HFFc6 (cell line): ENCODE measurements around the gene PKHD1. TPM values are rescaled to one million over a fixed set of nuclear protein-coding genes. Genes with fewer than 3 reads are reported as not detected.

Source experiments
- DNase-seq: peaks from one replicate; pipeline ENCODE4 v3.0.0-alpha.2; 2018
- H3K27ac Mint-ChIP-seq: 2 replicates; pipeline ENCODE4 v1.8.0; 2020; ENCODE audit warnings: mild to moderate bottlenecking, mixed read lengths
- H3K27me3 Mint-ChIP-seq: 2 replicates; pipeline ENCODE4 v1.8.0; 2021; ENCODE audit warnings: mild to moderate bottlenecking, moderate library complexity, mixed read lengths; ENCODE audit not compliant: insufficient read depth
- H3K36me3 Mint-ChIP-seq: 2 replicates; pipeline ENCODE4 v1.8.0; 2021; ENCODE audit warnings: low read depth, mixed read lengths
- H3K4me1 Mint-ChIP-seq: 2 replicates; pipeline ENCODE4 v1.8.0; 2020; ENCODE audit warnings: low read depth, mixed read lengths
- H3K4me3 Mint-ChIP-seq: 2 replicates; pipeline ENCODE4 v1.8.0; 2020; ENCODE audit warnings: mild to moderate bottlenecking, moderate library complexity, mixed read lengths
- H3K9me3 Mint-ChIP-seq: 2 replicates; pipeline ENCODE4 v1.8.0; 2020; ENCODE audit warnings: mild to moderate bottlenecking, mixed read lengths
- CTCF ChIP-seq: fragments of 200-600 bp; sonication (generic); IDR thresholded peaks from 2 replicates; pipeline ENCODE4 v1.5.0; 2021; ENCODE audit warnings: antibody characterized with exemption, mild to moderate bottlenecking
- total RNA-seq, 6 experiments: library from RNA; stranded (reverse); fragmentation: NEBNext Ultra II Directional; extraction: Animal tissue kit (Norgen Biotek cat#: 25700); gene quantifications; 2 replicates in 1 of 6; 3 replicates in 5 of 6; pipeline ENCODE4 v1.2.3, GENCODE V29; 2021

PKHD1 gene
- total RNA-seq, 6 experiments from 2014 or later, result not detected

- Mint-ChIP-seq H3K4me1 (no peaks in the 10 kb centered on the region), H3K36me3 (no peaks in the 10 kb centered on the region), H3K27ac (no peak overlapping the region), H3K9me3 (peaks cover 18% of the 10 kb centered on the region), H3K27me3 (no peaks in the 10 kb centered on the region), H3K4me3 (no peak overlapping the region)
- no peak for TF ChIP-seq CTCF
- no peak for DNase-seq
Measured at GRCh38 chr6:51617751-51618150, 469.7 kb downstream of the PKHD1 start.

GRCh38 chr6:51616243-51616642, 471.2 kb downstream of the PKHD1 start:
- no peak for TF ChIP-seq CTCF
- Mint-ChIP-seq H3K27me3 (no peaks in the 10 kb centered on the region), H3K9me3 (peaks cover 27% of the 10 kb centered on the region), H3K4me3 (no peak overlapping the region), H3K4me1 (no peaks in the 10 kb centered on the region), H3K36me3 (no peaks in the 10 kb centered on the region), H3K27ac (no peak overlapping the region)
- DNase-seq, result no peak

- no peak for TF ChIP-seq CTCF
- no peak overlapping the region for H3K27ac Mint-ChIP-seq
- no peaks in the 10 kb centered on the region for H3K27me3 Mint-ChIP-seq
Measured at GRCh38 chr6:51614725-51615124, 472.7 kb downstream of the PKHD1 start.

GRCh38 chr6:51613558-51613957, 473.9 kb downstream of the PKHD1 start:
- DNase-seq, result no peak
- Mint-ChIP-seq H3K4me3 (no peak overlapping the region), H3K36me3 (no peaks in the 10 kb centered on the region), H3K4me1 (no peaks in the 10 kb centered on the region), H3K27me3 (no peaks in the 10 kb centered on the region), H3K9me3 (peaks cover 45% of the 10 kb centered on the region), H3K27ac (no peak overlapping the region)
- TF ChIP-seq CTCF, result no peak

More at GRCh38 chr6:51614725-51615124, 472.7 kb downstream of the PKHD1 start:
- H3K4me3 Mint-ChIP-seq, result no peak overlapping the region
- no peaks in the 10 kb centered on the region for H3K36me3 Mint-ChIP-seq
- no peak for DNase-seq
- no peaks in the 10 kb centered on the region for H3K4me1 Mint-ChIP-seq
- H3K9me3 Mint-ChIP-seq, result peaks cover 39% of the 10 kb centered on the region

- no peak for DNase-seq
- no peak for TF ChIP-seq CTCF
- Mint-ChIP-seq H3K27me3 (no peaks in the 10 kb centered on the region), H3K9me3 (peaks cover 39% of the 10 kb centered on the region), H3K27ac (no peak overlapping the region), H3K36me3 (no peaks in the 10 kb centered on the region), H3K4me3 (no peak overlapping the region), H3K4me1 (no peaks in the 10 kb centered on the region)
Measured at GRCh38 chr6:51608932-51609331, 478.5 kb downstream of the PKHD1 start.

GRCh38 chr6:51608383-51608782, 479.0 kb downstream of the PKHD1 start:
- Mint-ChIP-seq H3K4me3 (no peak overlapping the region), H3K4me1 (no peaks in the 10 kb centered on the region), H3K27me3 (no peaks in the 10 kb centered on the region), H3K36me3 (no peaks in the 10 kb centered on the region), H3K27ac (no peak overlapping the region), H3K9me3 (peaks cover 44% of the 10 kb centered on the region)
- DNase-seq, result no peak
- TF ChIP-seq CTCF, result no peak
